ENCODE measurements around the gene ITGAD. TPM values are rescaled to one million over a fixed set of nuclear protein-coding genes. Genes with fewer than 3 reads are reported as not detected.

The ITGAD gene
- not detected in 2 replicates for total RNA-seq (2014; rRNA removed; shearing (Covaris generic))

DNA sequence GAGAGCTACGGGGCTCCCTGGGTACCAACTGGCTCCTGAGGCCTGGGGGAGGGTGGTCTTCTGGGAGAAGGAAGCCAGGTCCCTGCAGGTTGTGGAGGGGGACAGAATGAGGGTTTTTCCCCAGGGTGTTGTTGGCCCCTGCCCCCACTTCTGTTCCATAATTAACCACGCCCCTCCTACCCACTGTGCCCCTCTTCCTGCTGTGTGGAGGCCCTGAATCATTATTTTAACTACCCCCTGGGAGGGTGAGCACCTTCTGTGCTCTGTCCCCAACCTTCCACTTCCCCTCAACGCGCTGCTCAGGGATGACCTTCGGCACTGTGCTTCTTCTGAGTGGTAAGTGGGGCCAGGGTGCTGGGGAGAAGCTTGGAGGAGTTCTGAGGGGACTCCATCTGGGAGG is at the start of gene ITGAD:
TSS of gene ITGAD (plus strand) at position 280 of the 400 bp plus-strand sequence. CDS start at position 306, 26 bp downstream.
- DNase-seq = no peak
- H3K27me3 ChIP-seq (ENCODE audit: control insufficient read depth, insufficient read depth, low read length) = no peaks in the 10 kb centered on the region
- H3K36me3 ChIP-seq (replicated peaks; ENCODE audit: control insufficient read depth, insufficient read depth, low read length) = no peaks in the 10 kb centered on the region

GRCh38 chr16:31344712-31345111 is 48.4 kb upstream of the ITGAD start:
- H3K4me3 ChIP-seq (ENCODE audit: insufficient read depth, low read depth, low read length) = no peak overlapping the region
- no peaks in the 10 kb centered on the region for H3K36me3 ChIP-seq (replicated peaks; ENCODE audit: control insufficient read depth, insufficient read depth, low read length)
- no peaks in the 10 kb centered on the region for H3K27me3 ChIP-seq (ENCODE audit: control insufficient read depth, insufficient read depth, low read length)
- no peak for DNase-seq

More for the DNA sequence above, at the start of gene ITGAD:
- no peak within 1 kb of the TSS for H3K4me3 ChIP-seq (ENCODE audit: insufficient read depth, low read depth, low read length)

DNA sequence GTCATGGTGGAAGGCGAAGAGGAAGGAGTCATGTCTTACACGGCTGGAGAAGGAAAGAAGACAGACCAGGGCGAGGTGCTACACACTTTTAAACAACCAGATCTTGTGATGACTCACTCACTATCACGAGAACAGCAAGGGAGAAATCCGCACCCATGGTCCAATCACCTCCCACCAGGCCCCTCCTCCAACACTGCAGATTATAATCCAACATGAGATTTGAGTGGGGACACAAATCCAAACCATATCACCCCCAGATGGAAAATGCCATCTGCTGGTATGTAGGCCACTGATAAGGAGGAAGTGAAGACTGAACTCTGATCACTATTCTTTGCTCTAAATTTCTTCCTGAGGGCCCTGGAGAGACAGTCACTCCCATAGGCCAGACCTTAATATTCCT is 45.7 kb upstream of the ITGAD start:
- H3K4me3 ChIP-seq (ENCODE audit: insufficient read depth, low read depth, low read length) = no peak overlapping the region
- DNase-seq = no peak

DNA sequence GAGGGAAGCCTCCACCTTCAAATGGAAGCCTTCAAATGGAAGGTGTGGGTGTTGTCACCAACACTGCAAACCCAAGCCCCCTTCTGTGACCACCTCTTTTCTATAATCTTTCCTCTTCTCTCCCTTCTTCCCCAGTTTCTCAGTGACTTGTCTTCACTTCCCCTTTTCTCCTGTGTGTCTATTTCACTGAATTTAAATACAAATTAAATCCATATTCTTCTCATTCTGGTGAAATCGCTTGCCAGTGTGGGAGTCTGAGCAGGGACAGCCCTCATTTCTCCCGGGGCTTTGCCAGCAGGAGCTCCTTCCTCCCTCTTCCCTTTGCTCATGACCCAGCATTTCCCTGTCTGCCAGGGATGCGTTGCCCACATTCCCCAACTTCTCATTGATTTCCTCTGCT is 44.6 kb upstream of the ITGAD start:
- H3K36me3 ChIP-seq (replicated peaks; ENCODE audit: control insufficient read depth, insufficient read depth, low read length) = no peaks in the 10 kb centered on the region
- no peaks in the 10 kb centered on the region for H3K27me3 ChIP-seq (ENCODE audit: control insufficient read depth, insufficient read depth, low read length)
- DNase-seq = no peak
- no peak overlapping the region for H3K4me3 ChIP-seq (ENCODE audit: insufficient read depth, low read depth, low read length)

More for the DNA sequence above, 45.7 kb upstream of the ITGAD start:
- H3K27me3 ChIP-seq (ENCODE audit: control insufficient read depth, insufficient read depth, low read length) = no peaks in the 10 kb centered on the region
- no peaks in the 10 kb centered on the region for H3K36me3 ChIP-seq (replicated peaks; ENCODE audit: control insufficient read depth, insufficient read depth, low read length)

DNA sequence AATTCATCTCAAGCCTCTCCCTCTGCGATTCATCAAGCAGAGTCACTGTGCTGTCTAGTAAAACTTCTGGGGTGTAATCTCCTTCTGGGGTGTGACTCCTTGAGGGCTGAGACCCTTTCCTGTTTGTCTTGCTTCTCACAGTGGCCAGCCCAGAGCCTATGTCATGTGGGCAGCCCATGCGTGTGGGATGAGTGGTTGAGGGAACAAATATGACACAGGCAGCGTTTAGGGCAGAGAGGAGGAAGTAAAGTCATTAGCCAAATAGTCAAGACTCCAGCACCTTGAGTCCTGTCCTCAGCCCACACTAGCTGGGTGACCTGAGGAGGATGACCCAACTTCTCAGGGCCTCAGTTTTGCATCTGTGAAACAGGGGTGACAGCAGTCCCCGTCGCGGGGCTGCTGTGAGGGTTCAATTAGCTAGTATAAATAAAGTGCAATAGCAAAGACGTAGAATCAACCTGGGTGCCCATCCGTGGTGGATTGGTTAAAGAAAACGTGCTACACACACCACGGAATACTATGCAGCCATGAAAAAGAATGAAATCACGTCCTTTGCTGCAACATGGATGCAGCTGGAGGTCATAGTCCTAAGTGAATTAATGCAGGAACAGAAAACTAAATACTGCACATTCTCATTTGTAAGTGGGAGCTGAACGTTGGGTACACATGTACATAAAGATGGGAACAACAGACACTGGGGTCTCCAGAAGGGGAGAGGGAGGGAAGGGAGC is 42.7 kb upstream of the ITGAD start:
- Histone ChIP-seq H3K4me3 (ENCODE audit: insufficient read depth, low read depth, low read length) (no peak overlapping the region), H3K27me3 (ENCODE audit: control insufficient read depth, insufficient read depth, low read length) (no peaks in the 10 kb centered on the region), H3K36me3 (replicated peaks; ENCODE audit: control insufficient read depth, insufficient read depth, low read length) (no peaks in the 10 kb centered on the region)
- peak; percentile 5 for DNase-seq

DNA sequence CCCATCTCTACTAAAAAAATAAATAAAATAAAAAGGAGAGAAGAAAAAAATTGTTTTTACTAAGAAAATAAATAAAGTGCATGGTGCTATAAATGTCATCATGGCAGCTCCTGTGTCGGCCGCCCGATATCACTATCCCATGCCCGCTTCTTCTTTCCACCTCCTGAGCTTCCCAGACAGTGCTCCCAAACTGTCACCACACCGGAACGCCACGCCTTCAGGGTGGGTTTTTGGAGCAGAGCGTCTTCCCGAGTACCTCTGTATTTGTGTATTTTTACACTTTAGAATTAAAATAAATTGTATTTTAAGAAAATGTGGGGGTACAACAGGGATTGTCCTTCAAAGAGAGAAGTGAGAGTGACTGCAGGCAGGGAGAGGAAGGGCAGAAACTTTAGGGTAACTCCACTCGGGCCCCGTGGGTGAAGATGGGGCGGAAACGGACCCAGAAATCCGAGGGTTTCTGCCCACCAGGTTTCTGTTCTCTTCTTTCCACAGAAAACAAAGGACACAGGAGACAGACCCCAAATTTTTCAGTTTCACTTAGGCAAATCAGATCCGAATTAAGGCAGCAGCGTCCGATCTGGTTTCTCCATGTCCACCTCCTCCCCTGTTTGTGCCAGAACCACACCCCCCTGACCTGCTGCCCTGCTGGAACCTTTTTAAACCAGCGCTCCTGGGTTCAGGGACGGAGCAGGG is 41.7 kb upstream of the ITGAD start:
- Histone ChIP-seq H3K4me3 (ENCODE audit: insufficient read depth, low read depth, low read length) (no peak overlapping the region), H3K36me3 (replicated peaks; ENCODE audit: control insufficient read depth, insufficient read depth, low read length) (no peaks in the 10 kb centered on the region), H3K27me3 (ENCODE audit: control insufficient read depth, insufficient read depth, low read length) (no peaks in the 10 kb centered on the region)
- DNase-seq = no peak

DNA sequence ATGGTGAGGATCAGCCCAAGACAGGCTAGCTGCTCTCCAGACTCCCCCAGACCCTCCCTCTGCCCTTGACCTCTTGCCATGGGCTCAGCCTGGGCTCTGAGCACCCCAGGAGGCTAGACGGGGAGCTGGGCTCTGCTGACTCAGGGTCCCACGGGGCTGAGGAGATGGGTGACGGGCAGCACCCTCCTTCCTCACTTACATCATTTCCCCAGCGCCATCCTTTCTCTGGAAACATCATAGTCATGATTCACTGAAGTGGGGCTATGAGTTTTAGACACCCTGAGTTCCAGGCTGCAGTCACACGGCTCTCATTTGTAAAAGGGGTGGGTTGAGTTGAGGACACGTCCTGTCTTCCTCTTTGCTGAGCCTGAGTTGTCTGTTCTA is 41.2 kb upstream of the ITGAD start:
- Histone ChIP-seq H3K36me3 (replicated peaks; ENCODE audit: control insufficient read depth, insufficient read depth, low read length) (no peaks in the 10 kb centered on the region), H3K27me3 (ENCODE audit: control insufficient read depth, insufficient read depth, low read length) (no peaks in the 10 kb centered on the region), H3K4me3 (ENCODE audit: insufficient read depth, low read depth, low read length) (no peak overlapping the region)
- DNase-seq = no peak

DNA sequence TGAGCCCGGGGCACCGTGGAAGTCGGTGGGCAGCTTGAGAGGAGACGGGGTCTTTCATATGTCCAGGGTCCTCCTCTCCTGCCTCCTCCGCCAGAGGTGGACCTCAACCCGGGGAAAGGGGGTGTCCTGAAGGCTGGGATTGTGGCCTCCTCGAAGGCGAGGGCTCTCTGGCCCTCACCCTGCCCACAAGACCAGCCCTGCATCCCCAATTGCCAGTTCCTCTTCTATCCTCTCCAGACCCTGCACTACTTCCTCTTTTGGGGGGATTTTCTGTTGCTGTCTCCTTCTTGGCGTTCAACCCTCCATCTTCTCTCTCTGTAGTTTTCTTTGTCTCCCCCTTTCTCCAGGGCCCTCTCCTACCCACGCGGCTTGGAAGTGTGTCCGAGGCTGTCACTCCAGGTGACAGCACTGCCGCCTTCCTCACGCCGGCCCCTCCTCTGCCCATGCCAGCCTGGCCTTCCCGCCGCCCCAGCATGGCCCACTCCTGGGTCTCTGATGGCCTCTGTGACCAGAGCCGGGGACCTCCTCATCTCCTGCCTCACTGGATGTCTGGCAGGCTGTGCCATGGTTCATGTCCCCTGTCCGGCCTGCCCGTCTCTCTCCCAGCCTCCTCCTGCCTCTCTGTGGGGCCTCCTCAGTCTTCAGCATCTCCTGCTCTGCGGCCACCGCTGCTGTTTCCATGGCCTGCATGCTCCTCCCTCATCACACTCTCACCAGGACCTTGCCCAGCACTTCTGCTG is 40.6 kb upstream of the ITGAD start:
- H3K27me3 ChIP-seq (ENCODE audit: control insufficient read depth, insufficient read depth, low read length) = no peaks in the 10 kb centered on the region
- H3K36me3 ChIP-seq (replicated peaks; ENCODE audit: control insufficient read depth, insufficient read depth, low read length) = no peaks in the 10 kb centered on the region
- DNase-seq = peak; percentile 36
- H3K4me3 ChIP-seq (ENCODE audit: insufficient read depth, low read depth, low read length) = no peak overlapping the region

DNA sequence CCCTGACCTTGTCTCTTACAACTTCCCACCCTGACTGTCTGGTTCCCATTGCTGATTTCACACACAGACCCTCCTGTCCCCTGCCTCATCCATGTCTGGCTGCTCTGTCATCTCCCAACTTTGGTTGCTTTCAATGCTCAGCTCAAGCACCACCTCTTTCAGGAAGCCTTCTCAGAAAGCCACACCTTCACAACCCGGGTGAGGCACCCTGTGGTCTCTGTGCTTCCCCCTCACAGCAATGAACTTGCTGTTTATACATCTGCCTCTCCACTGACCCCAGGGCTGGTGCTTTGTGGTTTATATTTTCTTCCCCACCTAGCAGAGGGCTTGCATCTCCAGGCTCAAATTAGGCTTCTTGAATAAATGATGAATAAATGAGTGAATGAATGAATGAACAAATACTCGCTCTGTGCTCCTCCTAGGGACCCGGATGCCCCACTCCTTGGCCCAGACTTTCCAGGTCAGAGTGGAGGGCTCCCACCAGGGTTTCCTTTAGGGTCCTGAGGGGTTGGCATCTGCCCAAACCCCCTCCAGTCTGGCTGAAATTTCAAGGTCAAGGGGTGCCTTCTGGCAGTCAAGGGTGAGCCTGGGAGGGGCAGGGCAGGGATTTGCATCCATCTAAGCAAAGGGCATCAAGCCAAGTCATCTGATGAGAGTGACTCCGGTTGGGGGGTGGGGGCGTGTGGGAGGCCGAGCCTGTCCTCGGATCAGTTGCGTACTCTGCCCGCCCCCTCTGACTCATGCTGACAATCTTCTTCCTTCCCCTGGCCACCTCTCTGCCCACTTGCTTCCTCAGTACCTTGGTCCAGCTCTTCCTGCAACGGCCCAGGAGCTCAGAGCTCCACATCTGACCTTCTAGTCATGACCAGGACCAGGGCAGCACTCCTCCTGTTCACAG is 38.5 kb upstream of the ITGAD start, which contains the start of gene ITGAX:
TSS of gene ITGAX (plus strand) at position 783 of the 898 bp plus-strand sequence. CDS start at position 862, 79 bp downstream.
- no peak within 1 kb of the TSS for H3K4me3 ChIP-seq (ENCODE audit: insufficient read depth, low read depth, low read length)
- H3K36me3 ChIP-seq (replicated peaks; ENCODE audit: control insufficient read depth, insufficient read depth, low read length) = no peaks in the 10 kb centered on the region
- peak; percentile 81 for DNase-seq
- H3K27me3 ChIP-seq (ENCODE audit: control insufficient read depth, insufficient read depth, low read length) = no peaks in the 10 kb centered on the region

- peak; percentile 41 for DNase-seq
- Histone ChIP-seq H3K36me3 (replicated peaks; ENCODE audit: control insufficient read depth, insufficient read depth, low read length) (no peaks in the 10 kb centered on the region), H3K27me3 (ENCODE audit: control insufficient read depth, insufficient read depth, low read length) (no peaks in the 10 kb centered on the region), H3K4me3 (ENCODE audit: insufficient read depth, low read depth, low read length) (no peak overlapping the region)
These were observed 37.6 kb upstream of the ITGAD start for GRCh38 chr16:31355431-31356100.

DNA sequence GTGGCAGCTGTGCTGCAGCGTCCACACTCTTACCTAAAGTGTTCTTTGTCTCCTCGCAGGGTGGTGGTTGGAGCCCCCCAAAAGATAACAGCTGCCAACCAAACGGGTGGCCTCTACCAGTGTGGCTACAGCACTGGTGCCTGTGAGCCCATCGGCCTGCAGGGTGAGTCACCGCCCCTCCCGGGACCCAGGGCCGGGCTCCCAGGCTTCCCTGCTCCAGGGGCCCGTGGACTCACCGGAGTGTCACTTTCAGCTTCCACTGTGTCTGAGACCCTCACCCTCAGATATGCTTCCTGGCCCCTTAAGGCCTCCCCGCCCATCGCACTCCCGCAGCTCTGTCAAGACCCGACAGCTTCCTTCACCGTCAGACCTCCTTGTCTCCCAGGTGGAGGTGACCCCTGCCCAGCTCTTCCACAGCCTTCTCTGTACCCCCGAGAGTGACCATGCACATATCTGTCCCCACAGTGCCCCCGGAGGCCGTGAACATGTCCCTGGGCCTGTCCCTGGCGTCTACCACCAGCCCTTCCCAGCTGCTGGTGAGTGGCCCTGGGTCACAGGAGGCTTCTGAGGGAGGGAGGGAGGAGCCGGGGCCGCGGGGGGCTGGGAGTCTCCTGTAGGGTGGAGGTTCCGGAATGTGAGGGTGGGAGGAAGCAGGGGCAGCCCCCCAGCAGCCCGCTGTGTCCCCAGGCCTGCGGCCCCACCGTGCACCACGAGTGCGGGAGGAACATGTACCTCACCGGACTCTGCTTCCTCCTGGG is 36.4 kb upstream of the ITGAD start:
- H3K27me3 ChIP-seq (ENCODE audit: control insufficient read depth, insufficient read depth, low read length) = no peaks in the 10 kb centered on the region
- DNase-seq = peak; percentile 81
- no peak overlapping the region for H3K4me3 ChIP-seq (ENCODE audit: insufficient read depth, low read depth, low read length)
- H3K36me3 ChIP-seq (replicated peaks; ENCODE audit: control insufficient read depth, insufficient read depth, low read length) = no peaks in the 10 kb centered on the region

GRCh38 chr16:31357324-31358109 is 35.6 kb upstream of the ITGAD start:
- no peaks in the 10 kb centered on the region for H3K27me3 ChIP-seq (ENCODE audit: control insufficient read depth, insufficient read depth, low read length)
- no peak overlapping the region for H3K4me3 ChIP-seq (ENCODE audit: insufficient read depth, low read depth, low read length)
- DNase-seq = no peak
- H3K36me3 ChIP-seq (replicated peaks; ENCODE audit: control insufficient read depth, insufficient read depth, low read length) = no peaks in the 10 kb centered on the region

Data from H7 (cell line).